ENCODE measurements around the gene ATP5F1E.

DNA sequence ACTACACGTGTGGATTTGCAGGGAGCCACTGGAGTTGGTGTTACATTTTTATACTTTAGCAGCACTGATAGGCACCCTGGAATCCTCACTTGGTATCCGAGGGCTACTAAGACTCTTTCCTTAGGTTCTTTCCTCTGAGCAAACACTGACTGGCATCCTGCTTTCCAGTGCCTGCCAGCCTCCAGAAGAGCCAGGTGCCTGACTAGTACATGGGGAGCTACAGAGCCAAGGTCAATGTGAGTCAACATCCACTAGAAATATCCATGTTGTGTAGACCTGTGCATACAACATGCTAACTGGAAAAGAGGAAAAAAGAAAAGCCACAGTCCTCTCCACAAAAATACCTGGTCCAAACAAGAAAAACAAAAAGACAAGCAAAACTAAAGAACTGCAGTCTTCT is 7.0 kb downstream of the ATP5F1E start:
- TF ChIP-seq, protein P1, sequence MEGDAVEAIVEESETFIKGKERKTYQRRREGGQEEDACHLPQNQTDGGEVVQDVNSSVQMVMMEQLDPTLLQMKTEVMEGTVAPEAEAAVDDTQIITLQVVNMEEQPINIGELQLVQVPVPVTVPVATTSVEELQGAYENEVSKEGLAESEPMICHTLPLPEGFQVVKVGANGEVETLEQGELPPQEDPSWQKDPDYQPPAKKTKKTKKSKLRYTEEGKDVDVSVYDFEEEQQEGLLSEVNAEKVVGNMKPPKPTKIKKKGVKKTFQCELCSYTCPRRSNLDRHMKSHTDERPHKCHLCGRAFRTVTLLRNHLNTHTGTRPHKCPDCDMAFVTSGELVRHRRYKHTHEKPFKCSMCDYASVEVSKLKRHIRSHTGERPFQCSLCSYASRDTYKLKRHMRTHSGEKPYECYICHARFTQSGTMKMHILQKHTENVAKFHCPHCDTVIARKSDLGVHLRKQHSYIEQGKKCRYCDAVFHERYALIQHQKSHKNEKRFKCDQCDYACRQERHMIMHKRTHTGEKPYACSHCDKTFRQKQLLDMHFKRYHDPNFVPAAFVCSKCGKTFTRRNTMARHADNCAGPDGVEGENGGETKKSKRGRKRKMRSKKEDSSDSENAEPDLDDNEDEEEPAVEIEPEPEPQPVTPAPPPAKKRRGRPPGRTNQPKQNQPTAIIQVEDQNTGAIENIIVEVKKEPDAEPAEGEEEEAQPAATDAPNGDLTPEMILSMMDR (IDR thresholded peaks at IDR 0.05): no peak
- no peak for TF ChIP-seq POLR2A (IDR thresholded peaks at IDR 0.05)
